AG09309 (cell line): Measurements from ENCODE around the gene TACC2.

ENCODE experiments used
- DNase-seq: peaks from one replicate; pipeline ENCODE4 v3.0.0-alpha.2; 2010; ENCODE audit warnings: low read depth
- H3K4me3 ChIP-seq: 2 replicates; pipeline ENCODE4 v1.5.1; 2011; ENCODE audit warnings: mild to moderate bottlenecking, low read depth, low read length, moderate library complexity; ENCODE audit not compliant: control insufficient read depth
- TF ChIP-seq, protein P1 (sequence below): IDR thresholded peaks from 2 replicates; pipeline ENCODE4 v1.5.1; 2011; ENCODE audit warnings: mild to moderate bottlenecking, low read depth, low read length, inconsistent platforms; ENCODE audit not compliant: insufficient read depth, control insufficient read depth; ENCODE audit errors: missing control alignments

The TACC2 gene

GRCh38 chr10:121974019-121974534 is 14.9 kb upstream of the TACC2 start:
- no peak for DNase-seq
- H3K4me3 ChIP-seq: peak overlapping the region; percentile 53
- TF ChIP-seq, protein P1, sequence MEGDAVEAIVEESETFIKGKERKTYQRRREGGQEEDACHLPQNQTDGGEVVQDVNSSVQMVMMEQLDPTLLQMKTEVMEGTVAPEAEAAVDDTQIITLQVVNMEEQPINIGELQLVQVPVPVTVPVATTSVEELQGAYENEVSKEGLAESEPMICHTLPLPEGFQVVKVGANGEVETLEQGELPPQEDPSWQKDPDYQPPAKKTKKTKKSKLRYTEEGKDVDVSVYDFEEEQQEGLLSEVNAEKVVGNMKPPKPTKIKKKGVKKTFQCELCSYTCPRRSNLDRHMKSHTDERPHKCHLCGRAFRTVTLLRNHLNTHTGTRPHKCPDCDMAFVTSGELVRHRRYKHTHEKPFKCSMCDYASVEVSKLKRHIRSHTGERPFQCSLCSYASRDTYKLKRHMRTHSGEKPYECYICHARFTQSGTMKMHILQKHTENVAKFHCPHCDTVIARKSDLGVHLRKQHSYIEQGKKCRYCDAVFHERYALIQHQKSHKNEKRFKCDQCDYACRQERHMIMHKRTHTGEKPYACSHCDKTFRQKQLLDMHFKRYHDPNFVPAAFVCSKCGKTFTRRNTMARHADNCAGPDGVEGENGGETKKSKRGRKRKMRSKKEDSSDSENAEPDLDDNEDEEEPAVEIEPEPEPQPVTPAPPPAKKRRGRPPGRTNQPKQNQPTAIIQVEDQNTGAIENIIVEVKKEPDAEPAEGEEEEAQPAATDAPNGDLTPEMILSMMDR: no peak

- peak within 1 kb of the TSS; percentile 53 for H3K4me3 ChIP-seq
- no peak for DNase-seq
- TF ChIP-seq, protein P1: peak; percentile 36
These were observed 14.2 kb upstream of the TACC2 start, which contains the start of gene NSMCE4A for GRCh38 chr10:121974535-121975294. NSMCE4A (minus strand) TSS chr10:121975217; CDS start chr10:121975165, 52 bp downstream.

GRCh38 chr10:121975295-121976086 is 13.5 kb upstream of the TACC2 start:
- peak overlapping the region; percentile 53 for H3K4me3 ChIP-seq
- DNase-seq: no peak
- TF ChIP-seq, protein P1: no peak

GRCh38 chr10:121976607-121977006 is 12.4 kb upstream of the TACC2 start:
- TF ChIP-seq, protein P1: no peak
- DNase-seq: no peak
- H3K4me3 ChIP-seq: no peak overlapping the region

GRCh38 chr10:121978511-121978910 is 10.5 kb upstream of the TACC2 start:
- DNase-seq: no peak
- H3K4me3 ChIP-seq: no peak overlapping the region
- TF ChIP-seq, protein P1: no peak

DNA sequence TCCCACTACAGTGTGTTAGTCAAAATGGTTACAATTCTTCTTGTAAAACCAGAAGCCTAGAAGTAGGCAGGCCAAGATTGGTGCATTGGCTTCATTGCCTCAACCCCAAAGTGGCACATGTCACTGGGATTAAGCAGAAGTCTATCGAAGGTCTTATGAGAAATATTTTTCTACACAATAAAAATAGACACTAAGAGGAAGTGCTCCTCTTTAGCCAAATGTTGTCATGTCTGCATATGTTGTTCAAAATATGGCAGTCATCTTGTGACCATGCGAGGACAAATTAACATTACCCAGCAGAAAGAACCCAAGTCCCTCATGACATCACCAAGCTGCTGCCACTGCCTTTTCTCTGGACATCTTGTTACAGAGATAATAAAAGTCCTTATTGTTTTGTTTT is 7.6 kb upstream of the TACC2 start:
- H3K4me3 ChIP-seq: no peak overlapping the region
- no peak for DNase-seq
- TF ChIP-seq, protein P1: no peak
